NCI-H2227 (cell line): Measurements from ENCODE around the gene NDUFB8.

Experiments used
- DNase-seq: peaks from one replicate; lab custom pipeline; 2025; ENCODE audit not compliant: unreplicated experiment; lab: John Stamatoyannopoulos, UW

Gene NDUFB8

DNA sequence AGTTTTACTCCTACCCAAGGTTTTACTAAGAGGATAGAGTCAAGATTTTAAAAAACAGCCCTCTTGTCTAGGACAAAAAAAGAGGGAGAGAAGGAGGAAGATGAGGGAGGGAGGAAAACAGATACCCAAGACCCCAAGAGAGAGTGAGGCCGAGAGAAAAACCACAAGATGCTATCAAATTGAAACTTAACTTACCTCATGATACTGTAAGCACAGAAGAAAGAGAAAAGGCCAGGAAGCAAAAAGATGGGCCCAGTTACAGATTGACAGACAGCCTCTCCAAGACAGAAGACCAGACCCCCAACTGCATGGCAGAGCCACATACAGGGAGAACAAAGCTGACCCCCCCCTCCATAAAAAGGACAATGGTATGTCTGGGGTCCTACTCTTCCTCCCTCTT lies 21.4 kb downstream of the NDUFB8 start:
- DNase-seq: no peak

DNA sequence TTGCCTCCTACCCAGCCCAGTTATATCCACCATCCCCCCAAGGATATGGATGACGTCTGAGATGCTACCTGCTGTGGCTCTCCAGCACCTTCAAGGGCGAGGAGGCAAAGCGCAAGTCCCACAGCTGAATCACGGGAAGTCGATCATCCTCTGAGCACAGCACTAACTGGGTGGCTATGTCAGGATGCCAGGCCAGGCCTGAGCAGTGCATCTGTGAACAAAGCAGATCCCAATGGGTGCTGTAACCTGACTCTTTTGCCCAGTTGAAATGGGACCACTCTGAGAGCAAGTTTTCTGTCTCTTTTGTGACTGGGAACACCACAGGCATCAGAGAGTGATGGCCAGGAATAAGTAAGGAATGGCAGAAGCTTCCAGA lies 22.3 kb downstream of the NDUFB8 start:
- DNase-seq: no peak

DNA sequence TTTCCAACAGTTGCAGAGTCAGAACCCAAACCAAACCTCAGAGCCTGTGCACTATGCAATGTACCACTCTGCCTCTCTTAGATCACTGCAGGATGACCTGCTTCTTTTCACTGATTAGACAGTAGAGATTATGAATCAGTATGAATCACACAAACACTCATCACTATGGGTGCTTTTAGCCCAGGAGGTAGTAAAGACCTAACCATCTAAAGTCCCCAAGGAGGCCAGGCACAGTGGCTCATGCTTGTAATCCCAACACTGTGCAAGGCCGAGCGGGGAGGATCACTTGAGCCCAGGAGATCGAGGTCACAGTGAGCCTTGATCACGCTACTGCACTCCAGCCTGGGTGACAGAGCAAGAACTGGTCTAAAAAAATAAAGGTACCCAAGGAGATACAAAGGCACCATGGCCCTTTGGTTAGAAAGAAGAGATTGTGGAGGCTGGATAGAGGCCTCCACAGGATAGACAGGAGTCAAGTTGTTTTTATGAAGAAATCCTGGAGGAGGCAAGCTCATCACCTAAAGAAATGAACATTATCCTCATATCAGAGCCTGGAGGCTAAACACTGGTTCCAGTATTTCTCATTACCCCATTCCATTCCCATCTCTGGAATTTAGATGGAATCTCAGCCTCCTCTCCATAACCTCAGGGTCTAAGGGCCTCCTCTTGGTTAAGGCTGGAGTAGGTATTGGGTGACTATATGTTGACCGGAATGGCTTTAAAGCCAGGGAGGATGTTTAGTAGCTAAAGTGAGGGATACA lies 22.9 kb downstream of the NDUFB8 start:
- no peak for DNase-seq

DNA sequence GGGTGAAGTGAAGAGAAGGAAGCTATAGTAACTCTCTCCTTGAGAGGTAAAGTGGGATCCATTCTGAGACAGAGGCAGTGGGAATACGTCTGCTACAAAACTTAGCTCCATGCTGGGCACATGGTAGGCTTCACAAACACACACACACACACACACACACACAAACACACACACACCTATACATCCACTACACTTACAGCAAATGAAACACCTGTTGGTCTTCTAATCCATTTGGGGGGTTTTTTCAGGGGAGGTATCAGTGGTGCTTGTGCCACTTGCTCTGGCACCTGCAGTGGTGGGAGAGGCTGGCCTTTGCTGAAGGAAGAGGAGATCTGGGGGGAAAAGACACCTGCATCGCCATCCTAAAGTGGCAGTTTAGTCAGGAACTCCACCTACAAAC lies 24.5 kb downstream of the NDUFB8 start:
- no peak for DNase-seq

DNA sequence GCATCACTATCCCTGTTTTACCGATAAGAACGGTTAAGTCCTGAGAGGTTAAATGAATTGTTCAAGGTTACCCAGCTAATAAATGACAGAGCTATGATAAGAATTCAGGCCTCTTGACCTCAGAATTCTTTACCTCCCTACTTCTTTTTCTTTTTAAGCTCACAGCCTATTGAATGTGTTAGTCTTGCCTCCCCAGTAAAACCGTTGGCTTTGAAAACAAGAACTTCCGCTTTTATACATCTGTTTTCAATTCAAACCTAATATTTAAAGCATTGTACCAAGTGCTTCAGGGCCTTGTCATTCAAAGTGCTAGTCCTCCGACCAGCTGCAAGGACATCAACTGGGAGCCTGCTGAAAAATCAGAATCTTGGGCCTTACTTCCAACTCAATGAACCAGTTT lies 25.6 kb downstream of the NDUFB8 start:
- no peak for DNase-seq

DNA sequence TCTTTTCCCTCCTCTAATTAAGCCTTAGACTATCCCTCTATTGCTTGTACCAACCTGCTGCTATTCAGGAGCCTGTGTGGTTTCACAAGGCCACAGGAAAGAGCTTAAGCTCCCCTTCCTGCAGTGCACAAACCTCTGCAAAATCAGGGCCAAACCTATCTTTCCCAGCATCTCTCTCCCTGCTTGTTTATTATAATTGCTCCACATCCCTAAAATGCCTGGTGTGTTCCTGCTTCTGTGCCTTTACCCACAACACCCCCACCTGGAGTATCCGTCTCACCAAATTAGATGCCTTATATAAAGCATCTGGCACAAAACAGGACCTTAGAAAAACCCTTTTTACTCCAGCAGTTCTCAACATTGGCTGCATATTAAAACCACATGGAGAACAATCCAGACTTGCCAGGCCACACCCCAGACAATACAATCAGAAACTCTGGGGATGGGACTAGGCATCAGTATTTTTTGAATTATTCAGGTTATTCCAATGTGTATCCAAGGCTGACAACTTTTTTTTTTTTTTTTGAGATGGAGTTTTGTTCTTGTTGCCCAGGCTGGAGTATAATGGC lies 26.7 kb downstream of the NDUFB8 start:
- DNase-seq: no peak

DNA sequence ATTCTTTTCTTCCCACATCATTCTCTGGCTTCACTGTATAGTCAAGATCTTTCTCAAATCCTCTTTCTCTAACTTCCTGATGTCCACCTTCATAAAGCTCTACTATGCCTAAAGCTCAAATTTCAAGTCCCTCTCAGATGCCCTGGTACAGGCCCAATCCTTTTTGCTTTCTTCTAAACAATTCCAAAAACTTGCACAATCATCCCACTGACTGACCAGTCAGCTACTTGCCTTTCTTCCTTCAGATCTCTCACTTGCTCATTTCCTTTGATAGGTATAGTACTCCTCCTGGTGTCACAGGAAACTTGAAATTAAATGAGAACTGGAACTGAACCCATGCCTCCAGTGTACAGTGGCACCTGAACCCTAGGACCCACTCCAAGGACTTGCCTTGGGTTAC lies 28.2 kb downstream of the NDUFB8 start:
- DNase-seq: no peak

DNA sequence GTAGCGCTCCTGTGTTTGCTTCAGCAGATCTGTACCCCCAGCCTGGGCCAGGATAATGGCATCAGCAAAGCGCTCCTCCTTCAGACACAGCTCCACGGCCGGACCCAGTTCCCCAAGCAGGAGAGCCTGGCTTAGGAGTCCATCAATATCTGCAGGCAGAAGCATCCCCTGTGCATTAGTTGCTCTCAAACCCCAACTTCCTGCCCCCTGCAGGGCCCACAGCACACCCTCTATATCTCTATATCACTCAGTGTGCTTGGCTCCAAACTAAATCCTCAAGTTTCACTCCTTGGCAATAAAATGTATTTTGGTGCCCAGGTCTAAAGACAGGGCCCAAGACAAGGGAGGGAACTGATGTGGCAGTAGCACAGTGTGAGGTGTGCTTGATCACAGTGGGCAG lies 31.6 kb downstream of the NDUFB8 start:
- no peak for DNase-seq

DNA sequence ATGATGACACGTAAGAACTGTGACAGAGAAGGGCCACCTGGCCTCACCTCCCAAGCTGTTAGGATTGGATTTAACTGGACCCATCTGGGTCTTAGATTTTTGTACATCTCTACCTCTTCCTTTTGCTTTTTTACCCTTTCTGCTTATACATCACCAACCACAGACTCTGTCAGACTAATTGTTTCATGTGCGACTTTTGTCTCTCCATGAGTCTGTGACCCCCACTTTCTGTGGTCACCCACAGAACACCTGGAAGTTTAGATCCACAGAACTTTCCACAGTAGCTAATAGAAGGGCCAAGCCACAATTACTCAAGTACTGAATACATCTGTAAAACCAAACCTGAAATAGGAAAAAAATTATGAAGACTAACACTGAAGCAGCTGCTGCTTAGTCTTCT lies 33.1 kb downstream of the NDUFB8 start:
- no peak for DNase-seq

DNA sequence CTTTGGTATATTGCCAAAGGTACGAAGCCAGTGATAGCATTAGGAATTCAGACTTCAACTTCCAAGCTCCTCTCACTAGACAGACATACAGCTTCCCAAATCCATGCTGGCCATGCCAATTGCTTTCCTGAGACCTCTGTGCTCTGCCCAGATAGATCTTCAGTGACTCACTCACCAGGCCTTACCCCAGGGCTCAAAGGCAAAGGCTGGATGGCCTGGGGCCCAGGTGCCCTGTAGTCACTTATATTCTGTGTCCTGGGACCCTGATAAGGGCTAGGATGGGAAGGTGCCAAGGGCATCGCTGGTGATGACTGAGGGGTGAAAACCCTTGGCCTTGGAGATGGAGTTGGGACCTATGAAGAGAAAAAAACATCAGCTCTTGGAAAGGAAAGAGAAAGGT lies 39.1 kb downstream of the NDUFB8 start:
- DNase-seq: no peak

DNA sequence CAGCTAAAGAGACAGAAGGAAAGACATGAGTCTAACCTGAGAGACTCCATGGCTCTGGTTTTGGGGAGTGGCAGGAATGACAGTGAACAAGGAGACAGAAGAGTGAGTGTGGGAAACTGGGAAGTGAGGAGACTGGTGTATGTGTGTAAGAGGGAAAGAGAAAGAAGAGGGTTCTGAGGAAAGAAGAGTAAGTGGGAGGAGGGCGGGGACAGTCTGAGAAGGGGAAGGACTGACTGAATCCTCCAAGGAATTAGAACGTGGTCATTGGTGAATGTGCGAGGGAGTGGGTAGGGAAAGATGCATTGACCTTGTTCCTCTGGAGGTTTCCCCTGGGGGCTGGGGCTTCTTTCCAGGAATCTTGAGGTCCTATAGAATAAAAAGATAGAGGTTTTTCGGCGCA lies 40.3 kb downstream of the NDUFB8 start:
- no peak for DNase-seq

DNA sequence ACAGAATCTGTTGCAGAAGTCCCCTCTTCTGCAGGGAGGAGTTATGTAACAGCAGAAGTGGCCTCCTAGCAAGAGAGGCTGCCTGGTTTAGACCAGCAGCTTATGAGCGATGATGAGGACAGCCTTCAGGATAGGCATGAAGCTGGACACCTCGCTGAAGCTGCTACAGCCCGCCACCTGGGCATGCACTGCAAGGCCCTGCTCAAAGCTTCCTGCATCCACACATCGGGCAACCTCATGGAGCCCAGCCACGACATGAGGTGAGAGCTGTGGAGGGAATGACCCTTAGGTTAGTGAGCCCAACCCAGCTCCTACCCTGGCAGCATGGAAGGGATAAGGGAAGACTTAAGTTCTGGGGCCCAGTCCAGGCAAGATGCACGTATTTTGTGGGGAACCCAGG lies 42.1 kb downstream of the NDUFB8 start:
- DNase-seq: no peak

DNA sequence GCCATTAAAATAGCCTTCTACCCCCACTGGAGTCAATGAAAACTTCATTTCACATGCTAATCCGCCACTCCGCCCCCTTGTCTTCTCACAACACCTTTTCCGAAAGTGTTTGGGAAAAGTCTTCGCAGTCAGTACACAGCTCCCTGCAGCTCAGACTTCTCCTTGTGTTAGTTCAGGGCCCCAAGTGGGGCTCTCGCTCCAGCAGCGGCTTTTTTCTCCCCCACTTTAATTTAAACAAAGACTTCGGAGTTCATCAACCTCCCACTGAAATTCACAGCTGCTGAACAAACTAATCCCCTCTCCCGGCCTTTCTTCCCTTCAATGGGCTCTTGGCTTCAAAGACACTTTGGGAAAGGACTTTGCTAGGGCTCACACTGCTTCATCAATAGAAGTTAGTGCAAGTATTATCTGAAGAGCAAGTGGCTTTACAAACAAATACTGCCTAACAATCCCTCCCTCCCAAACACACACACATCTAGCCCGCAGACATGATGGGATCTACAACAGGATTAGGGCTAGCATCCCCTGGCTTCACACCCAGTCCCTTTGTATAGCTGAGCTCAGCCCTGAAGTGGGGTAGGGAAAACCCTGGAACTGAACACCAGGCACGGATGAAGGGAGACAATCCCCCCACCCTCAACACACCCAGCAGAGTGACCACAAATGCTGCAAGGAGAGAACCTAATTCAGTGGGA lies 43.7 kb downstream of the NDUFB8 start:
- DNase-seq: no peak

DNA sequence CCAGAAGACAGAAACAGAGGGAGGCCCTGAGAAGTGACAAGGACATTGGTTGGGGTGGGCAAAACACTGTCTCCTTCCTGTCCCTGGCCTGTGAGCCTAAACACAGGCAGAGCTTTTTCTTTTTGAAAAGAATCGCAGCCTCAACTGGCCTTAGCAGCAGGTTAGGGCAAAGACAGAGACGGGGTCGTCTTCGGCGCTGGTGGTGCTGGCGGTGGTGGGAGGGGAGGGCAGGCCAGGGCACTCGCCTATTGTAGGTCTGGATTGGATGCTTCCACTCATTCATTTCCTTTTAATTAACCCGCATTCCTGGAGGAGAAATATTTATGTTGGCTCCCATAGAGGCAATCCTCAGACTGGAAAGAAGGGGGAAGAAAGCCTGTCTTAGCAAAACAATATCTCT lies 44.3 kb downstream of the NDUFB8 start:
- DNase-seq: no peak

DNA sequence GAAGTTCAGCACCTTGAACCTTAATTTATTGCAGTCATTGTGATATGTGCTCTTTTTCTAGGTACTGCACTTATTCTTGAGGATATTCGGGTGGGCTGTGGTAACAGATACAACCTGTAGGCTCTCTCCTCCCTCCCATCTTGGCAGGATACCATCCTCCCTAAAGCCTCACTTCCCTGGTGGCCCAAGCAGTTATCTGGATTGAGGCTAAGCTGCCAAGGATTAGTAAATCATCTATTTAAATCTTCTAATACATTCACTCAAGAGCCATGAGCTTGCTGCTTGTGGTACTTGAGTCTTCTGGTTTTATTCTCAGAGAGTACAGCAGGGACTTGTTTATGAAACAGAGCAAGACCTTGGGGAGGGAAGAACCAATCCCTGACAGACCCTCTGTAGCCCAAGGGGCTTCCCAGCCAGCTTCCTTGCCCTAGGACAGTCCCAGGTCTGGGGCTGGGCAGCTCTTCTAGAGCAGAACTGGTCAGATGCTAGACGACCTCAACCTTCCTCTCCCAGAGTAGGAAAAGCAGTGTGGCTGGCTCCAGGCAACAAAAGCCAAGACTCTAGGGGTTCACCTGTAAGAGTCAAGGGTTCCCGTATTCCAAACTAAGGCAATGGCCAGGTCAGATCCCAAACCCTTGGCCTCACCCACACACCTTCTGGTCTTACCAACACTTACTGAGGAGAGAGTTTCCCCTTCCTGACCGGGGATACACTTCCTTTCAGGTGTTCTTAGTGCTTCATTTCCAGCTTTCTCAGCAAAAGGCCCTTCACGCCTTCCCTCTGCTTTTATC lies 45.6 kb downstream of the NDUFB8 start:
- DNase-seq: no peak

DNA sequence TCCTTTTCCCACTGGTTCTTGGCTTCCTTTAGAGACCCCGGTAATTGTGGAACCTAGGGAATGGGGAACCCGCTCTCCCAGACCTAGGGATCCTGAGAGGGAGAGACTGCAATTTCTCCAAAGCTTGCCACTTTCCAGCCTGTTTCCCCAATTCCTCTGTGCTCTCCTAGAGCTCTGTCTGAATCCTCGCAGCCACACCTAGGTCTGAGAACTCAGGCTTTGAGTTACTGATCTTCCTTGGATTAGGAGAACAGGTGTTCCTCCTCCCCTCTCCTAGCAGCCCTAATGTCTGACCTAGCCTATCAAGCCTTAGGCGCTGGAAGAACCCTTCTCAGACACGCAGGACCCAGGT lies 46.9 kb downstream of the NDUFB8 start:
- DNase-seq: no peak

DNA sequence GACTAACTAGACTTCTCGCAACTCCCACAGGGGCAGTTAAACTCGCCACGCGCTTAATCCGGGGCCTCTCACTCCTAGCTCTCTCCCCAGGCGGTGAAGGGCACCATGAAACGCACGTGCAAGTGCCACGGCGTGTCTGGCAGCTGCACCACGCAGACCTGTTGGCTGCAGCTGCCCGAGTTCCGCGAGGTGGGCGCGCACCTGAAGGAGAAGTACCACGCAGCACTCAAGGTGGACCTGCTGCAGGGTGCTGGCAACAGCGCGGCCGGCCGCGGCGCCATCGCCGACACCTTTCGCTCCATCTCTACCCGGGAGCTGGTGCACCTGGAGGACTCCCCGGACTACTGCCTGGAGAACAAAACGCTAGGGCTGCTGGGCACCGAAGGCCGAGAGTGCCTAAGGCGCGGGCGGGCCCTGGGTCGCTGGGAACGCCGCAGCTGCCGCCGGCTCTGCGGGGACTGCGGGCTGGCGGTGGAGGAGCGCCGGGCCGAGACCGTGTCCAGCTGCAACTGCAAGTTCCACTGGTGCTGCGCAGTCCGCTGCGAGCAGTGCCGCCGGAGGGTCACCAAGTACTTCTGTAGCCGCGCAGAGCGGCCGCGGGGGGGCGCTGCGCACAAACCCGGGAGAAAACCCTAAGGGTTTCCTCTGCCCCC lies 47.4 kb downstream of the NDUFB8 start:
- peak; percentile 76 for DNase-seq

DNA sequence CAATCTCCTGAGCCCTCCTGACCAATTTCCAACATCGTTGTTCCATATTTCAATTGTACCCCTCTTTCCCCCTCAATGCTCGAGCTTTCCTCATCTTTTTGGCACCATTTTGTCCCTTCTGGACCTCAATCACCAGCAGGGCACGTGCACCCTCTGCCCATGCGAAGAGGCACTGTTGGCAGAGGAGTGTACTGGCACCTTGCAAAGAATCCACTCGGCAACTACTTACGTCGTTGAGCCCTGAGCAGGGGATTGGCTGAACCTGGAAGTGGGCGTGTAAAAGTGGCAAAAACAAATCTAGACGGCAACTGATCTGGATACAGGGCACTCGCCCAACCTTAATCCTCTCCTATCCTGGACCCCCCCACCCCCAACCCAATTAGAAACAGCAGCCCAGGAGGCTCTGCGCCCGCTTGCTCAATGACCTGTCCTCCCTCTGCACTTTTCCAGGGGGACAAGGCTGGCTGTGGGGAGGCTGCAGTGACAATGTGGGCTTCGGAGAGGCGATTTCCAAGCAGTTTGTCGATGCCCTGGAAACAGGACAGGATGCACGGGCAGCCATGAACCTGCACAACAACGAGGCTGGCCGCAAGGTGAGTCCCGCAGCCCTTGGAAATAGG lies 48.1 kb downstream of the NDUFB8 start:
- peak; percentile 81 for DNase-seq

DNA sequence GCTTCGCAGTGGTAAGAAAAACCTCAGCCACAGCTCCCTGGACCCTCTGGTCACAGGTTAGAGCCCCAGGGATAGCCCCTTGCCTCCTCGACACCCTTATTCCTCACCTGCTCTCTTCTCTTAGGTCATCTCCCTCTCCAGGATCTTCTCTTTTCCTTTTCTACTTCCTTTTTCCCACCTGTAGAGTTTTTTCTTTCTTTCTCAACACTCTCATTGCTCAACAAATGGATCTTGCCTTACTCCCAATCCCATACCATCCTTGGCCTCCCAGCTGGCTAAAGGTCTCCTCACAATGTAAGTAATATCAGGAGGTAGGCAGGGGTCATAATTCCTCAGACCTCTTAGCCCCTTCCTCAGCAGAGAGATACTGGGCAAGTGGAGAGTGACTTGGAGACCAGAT lies 49.7 kb downstream of the NDUFB8 start:
- no peak for DNase-seq

DNA sequence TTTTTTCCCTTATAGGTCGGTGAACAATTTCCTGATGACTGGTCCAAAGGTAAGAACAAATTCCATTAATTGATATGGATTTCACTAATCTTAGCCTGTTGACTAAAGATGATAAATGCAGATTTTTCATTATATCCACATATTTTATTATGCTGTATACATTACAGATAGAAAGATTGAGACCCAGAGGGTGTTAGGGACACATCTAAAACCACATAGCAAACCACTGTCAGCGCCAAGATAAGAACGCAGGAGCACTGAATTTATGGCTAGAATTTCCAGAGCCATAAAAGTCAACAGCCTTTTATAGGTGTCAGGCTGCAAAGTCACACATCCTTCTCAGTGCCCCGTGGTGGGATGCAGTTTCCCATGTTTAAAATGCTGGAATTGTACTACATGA lies 50.6 kb downstream of the NDUFB8 start:
- no peak for DNase-seq

DNA sequence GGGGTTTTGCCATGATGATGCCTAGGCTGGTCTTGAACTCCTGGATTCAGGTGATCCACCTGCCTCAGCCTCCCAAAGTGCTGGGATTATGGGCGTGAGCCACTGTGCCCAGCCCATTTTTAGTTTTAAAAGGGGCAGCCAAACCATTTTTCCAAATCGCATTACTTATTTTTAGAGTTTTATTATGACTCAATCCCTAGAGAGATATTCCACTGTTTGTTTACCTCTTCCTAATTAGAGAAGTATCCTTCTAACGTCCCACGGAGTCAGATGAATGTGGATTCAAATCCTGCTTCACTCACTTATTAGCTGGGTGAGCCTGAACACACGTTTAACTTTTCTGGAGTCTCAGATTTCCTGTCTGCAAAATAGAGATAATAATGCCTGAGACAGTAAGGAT lies 51.7 kb downstream of the NDUFB8 start:
- no peak for DNase-seq
